Activated CD4-positive, CD25-positive, alpha-beta regulatory T cell (primary cell): ENCODE data around the gene ELANE.
"Not testable (repeated sequence)": the region's sequence is repeated elsewhere in the genome, so short reads cannot be mapped to it uniquely, and the experiment has no call there.

Experiments
- DNase-seq, 4 experiments: peaks; one replicate each; lab custom pipeline; 2025; lab: John Stamatoyannopoulos, UW

The ELANE gene

GRCh38 chr19:842802-843179 is 9.3 kb upstream of the ELANE start:
- DNase-seq: not testable (repeated sequence)

DNA sequence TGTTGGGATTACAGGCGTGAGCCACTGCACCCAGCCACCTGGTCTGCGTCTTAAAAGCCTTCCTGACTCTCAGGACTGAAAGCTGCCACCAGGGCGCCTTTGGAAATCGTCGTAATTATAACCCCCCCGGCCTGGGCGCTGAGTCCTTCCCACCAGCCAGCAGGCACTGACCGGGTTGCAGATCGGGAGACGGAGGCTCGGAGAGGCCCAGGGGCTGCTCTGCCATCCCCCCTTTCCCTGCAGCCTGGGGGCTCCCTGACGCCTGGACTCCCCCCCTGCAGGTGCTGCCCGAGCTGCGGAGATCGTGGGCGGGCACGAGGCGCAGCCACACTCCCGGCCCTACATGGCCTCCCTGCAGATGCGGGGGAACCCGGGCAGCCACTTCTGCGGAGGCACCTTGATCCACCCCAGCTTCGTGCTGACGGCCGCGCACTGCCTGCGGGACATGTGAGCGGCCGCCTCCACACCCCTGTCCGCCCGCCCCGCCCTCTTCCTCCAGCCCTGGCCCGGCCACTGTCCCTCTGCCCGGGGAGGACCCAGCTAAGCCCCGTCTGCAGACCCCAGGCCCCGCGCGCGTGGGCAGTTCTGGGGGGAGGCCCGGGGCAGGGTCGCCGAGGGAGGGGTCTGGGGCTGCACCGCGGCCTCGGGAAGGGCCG is 8.8 kb upstream of the ELANE start:
- no peak for DNase-seq

- DNase-seq: no peak
These were observed 8.1 kb upstream of the ELANE start for GRCh38 chr19:843836-844545.

- DNase-seq: no peak
These were observed 7.5 kb upstream of the ELANE start for GRCh38 chr19:844546-844971.

DNA sequence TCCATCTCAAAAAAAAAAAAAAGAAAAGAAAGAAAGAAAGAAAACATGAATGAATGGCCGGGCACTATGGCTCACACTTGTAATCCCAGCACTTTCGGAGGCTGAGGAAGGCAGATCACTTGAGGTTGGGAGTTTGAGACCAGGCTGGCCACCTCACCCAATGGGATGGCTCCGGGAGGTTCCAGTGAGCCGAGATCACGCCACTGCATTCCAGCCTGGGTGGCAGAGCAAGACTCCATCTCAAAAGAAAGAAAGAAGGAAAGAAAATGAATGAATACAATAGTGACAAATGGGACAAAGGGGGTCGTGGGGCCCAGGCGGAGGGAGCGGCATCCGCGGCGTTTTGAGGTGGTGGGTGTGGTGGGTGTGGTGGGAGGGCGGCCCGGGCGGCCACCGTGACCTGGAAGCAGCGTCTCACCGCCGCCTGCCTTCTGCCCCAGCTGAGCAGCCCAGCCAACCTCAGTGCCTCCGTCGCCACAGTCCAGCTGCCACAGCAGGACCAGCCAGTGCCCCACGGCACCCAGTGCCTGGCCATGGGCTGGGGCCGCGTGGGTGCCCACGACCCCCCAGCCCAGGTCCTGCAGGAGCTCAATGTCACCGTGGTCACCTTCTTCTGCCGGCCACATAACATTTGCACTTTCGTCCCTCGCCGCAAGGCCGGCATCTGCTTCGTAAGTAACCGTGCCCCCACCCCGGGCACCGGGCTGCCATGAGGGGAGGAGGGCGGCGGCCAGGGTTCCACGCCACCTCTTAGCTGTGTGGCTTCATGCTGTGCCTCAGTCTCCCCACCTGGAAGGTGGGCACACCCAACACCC is 6.2 kb upstream of the ELANE start:
- DNase-seq: no peak

DNA sequence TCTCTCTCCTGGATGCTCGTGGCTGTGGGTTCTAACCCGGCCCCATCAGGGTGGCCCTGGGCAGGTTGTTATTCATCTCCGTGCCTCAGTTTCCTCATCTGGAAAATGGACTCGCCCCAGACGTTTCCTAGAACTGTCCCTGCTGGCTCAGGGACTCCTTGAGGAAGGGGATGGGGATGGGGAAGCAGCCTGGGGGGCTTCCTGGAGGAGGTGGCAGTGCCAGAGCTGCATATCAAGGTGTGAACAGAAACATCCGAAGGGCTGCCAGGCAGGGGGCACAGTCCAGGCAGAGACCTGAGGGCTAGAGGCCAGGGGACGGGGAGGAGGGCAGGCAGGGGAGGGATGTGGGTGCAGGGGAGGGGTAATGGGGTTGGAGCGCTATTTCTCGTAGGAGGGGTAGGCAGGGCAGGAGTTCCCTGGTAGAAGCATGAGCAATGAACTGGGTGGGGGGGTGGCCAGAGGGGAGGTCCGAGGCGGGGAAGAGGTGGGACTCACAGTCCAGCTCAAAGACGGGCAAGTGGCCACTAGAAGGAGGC is 3.6 kb upstream of the ELANE start:
- DNase-seq: no peak

- DNase-seq: not testable (repeated sequence)
These were observed 2.9 kb upstream of the ELANE start for GRCh38 chr19:849195-849594.

DNA sequence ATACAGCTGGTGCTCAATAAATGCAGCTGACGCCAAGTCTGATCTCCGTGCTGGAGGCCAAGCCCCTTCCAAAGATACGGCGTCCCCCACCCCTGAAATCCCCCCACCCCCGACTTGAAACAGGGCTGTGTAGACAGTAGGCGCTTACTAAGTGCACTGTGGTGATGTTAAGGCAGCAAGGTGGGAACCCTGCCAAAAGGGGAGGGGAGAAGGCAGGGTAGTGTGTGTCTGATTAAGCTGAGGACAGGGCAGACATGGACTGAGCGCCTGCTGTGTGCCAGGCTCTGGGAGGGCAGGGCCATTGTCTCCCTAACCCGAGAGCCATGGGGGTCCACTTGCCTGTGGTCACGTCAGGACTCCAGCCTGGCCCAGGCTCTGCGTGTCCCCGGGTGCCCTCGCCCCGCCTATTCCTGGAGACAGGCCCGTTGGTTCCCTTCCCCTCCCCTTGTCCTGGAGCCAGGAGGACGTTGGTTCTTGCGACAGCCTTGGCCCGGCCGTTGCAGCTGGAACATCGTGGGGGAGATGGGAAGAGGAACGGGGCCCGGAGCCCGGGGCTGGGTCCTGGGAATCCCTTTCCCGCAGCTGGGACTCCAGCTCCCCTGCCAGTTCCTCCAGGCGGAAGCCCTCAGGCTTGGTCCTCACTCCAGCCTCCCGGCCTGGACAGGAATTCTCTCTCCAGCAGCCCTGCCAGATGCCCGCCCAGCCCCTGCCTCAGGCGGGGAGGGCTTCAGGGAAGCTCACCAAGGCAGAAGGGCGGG is 1.7 kb upstream of the ELANE start:
- no peak for DNase-seq

DNA sequence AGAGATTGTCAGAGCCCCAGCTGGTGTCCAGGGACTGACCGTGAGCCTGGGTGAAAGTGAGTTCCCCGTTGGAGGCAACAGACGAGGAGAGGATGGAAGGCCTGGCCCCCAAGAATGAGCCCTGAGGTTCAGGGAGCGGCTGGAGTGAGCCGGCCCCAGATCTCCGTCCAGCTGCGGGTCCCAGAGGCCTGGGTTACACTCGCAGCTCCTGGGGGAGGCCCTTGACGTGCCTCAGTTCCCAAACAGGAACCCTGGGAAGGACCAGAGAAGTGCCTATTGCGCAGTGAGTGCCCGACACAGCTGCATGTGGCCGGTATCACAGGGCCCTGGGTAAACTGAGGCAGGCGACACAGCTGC is 1.1 kb upstream of the ELANE start:
- DNase-seq: no peak

DNA sequence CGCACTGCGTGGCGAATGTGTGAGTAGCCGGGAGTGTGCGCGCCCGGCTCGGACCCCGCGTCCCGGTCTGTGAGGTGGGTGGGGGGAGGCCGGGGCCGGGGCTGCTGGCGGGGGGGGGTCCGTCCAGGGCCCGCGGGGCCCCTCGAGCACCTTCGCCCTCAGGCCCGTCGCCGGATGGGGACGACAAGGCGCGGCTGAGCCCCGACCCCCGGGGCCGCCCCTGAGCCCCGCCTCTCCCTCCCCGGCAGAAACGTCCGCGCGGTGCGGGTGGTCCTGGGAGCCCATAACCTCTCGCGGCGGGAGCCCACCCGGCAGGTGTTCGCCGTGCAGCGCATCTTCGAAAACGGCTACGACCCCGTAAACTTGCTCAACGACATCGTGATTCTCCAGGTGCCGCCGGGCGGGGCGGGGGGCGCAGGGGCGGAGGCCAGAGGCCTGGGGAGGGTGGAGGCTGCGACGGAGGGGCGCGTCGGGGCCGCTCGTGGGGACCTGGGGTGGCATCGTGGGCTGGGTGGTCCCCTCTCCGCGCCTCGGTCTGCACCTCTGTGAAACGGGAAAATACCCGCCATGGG is 997 bp downstream of the ELANE start:
- no peak for DNase-seq

GRCh38 chr19:853614-854220 is 1.6 kb downstream of the ELANE start:
- not testable (repeated sequence) for DNase-seq

DNA sequence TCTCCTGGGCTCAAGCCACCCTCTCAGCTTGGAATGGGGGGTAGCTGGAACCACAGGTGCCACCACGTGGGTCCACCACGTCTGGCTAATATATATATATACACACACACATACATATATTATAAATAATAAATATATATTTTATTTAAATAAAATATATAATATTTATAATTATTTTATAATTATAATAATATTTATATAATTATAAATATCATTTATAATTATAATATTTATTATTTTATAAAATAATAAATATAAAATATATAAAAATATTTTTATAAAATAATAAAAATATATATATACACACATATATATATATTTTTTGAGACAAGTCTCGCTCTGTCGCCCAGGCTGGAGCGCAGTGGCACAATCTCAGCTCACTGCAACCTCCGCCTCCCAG is 2.4 kb downstream of the ELANE start:
- no peak for DNase-seq

DNA sequence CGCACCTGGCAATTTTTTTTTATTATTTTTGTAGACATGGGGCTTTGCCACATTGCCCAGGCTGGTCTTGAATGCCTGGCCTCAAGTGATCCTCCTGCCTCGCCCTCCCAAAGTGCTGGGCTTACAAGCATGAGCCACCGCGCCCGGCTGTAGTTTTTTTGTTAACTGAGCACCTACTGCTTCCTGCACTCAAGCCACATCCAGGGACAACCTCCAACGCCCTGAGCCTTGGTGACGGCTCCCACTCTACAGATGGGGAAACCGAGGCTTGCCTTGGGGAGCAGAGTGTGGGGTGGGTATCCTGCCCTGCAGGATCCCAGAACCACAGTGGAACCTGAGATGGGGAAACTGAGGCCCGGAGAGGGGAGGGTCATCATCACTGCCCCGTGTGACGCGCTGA is 3.0 kb downstream of the ELANE start:
- no peak for DNase-seq

- DNase-seq: no peak
These were observed 3.5 kb downstream of the ELANE start for GRCh38 chr19:855566-856120.

GRCh38 chr19:858284-858683 is 6.2 kb downstream of the ELANE start:
- no peak for DNase-seq

DNA sequence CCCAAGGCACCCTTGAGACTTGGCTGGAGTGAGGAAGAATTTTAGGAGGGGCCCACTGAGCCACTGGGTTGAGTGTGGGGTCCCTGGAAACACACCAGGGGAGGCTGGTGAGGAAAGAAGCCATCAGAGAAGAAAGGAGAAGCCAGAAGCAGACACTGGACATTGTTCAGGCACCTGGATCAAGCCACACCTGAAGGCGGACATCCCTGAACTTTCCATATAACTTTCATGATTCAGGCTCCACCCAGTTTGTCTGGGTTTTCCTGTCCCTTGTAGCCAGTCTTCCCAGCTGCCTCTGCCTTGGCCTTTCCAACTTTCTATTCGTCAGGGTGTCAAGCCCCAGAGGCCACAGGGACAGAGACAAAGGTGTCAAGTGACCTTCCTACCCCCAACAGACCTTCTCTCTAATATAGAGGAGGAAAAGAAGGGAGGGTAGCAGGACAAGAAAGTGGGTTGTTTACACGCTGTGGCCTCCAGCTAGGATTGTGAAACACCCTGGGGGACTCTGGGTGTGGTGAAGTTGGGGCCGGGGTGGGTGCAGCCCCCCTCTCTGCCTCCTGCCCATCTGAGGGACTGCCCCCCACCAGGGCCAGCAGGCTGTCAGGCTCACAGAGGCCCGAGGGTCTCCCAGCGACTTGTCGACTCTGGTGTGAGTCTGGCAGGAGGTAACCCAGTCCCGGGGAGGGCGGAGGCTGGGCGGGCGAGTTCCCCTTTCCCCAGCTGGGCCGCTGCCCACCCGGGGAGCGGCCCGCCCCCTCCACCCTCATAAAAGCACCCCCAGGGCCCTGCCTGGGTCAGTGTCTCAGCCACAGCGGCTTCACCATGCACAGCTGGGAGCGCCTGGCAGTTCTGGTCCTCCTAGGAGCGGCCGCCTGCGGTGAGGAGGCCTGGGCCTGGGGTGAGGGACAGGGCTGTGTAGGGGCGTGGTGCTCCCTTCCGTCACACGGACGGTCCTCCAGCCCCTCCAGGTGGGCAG is 7.1 kb downstream of the ELANE start, which contains the start of gene CFD:
TSS of gene CFD (plus strand) at position 797 of the 976 bp plus-strand sequence. CDS start at position 823, 26 bp downstream.
- DNase-seq: no peak

DNA sequence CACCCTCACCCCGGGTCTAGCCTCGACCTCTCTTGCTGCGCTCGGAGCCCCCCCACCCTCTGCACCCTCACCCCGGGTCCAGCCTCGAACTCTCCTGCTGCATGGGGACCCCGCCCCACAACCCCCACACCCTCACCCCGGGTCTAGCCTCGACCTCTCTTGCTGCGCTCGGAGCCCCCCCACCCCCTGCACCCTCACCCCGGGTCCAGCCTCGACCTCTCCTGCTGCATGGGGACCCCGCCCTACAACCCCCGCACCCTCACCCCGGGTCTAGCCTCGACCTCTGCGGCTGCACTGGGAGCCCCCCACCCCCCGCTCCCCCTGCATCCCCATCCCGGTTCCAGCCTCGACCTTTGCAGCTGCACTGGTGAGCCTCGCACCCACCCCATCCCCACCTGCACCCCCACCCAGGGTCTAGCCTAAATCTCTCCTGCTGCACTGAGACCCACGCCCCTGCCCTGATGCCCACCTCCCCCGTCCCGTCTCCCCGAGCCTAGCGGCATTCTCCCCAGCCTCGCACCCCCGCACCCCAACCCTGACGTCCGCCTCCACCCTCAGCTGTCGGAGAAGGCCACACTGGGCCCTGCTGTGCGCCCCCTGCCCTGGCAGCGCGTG is 9.1 kb downstream of the ELANE start:
- no peak for DNase-seq

DNA sequence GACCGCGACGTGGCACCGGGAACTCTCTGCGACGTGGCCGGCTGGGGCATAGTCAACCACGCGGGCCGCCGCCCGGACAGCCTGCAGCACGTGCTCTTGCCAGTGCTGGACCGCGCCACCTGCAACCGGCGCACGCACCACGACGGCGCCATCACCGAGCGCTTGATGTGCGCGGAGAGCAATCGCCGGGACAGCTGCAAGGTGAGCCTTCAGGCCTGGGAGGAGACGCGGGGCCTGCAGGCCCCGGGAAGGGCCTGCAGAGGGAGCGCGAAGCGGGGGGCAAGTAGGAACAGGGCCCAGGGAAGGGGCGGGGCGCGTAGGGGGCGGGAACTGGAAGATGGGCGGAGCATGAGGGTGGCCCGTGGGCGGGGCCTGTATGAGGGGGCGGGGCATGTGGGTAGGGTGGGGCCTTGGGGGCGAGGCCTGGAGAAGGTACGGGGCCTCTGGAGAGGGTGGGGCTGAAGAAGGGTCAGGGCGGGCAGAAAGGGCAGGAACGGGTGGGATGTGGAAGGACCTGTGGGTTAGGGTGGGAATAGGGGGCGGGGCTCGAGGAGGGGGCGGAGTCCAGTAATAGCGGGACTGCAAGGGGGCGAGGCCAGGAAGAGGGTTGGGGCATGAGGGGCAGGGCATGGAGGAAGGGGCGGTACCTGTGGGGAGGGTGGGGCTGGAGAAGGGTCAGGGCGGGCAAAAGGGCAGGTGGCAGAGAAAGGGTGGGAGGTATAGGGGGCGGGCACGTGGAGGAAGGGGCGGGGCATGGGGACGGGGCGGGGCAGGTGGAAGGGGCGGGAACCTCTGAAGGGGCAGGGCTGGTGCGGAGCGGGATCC is 9.9 kb downstream of the ELANE start:
- peak; percentile 28 to 59 (median 43) for DNase-seq
